H1 (cell line): ENCODE data around the gene REPS1. TPM values are rescaled to one million over a fixed set of nuclear protein-coding genes. Genes with fewer than 3 reads are reported as not detected.

Experiments used
- CTCF ChIA-PET: fragments of 300-600 bp; sonication (Branson Sonifier 250); formaldehyde crosslinking; loops from one replicate; lab custom pipeline; 2021; ENCODE audit not compliant: partially characterized antibody; lab: Charles Lee
- POLR2A ChIA-PET: fragments of 300-600 bp; sonication (Branson Sonifier 250); formaldehyde crosslinking; loops from one replicate; lab custom pipeline; 2021; ENCODE audit warnings: inconsistent platforms; ENCODE audit not compliant: partially characterized antibody; lab: Charles Lee
- DNase-seq, 2 experiments: peaks; one replicate each; pipeline versions ENCODE4 v3.0.0 to v3.0.0-alpha.2; 2010 to 2022; ENCODE audit warnings: low spot score in 2 of 2, low read depth in 1 of 2, mixed read lengths in 1 of 2
- FAIRE-seq: peaks from 2 replicates; lab custom pipeline; 2011; peaks lifted over from hg19 to GRCh38; lab: Jason Lieb, UNC
- H2AFZ ChIP-seq: 2 replicates; pipeline ENCODE4 v1.8.1; 2012; ENCODE audit warnings: low read length, inconsistent platforms
- H2AK5ac ChIP-seq: 2 replicates; pipeline ENCODE4 v1.6.1; 2013; ENCODE audit warnings: low read depth, low read length
- H2BK120ac ChIP-seq: replicated peaks from 2 replicates; pipeline ENCODE3; 2013; ENCODE audit warnings: low read depth, low read length, inconsistent platforms
- H2BK12ac ChIP-seq: 2 replicates; pipeline ENCODE4 v1.6.1; 2013; ENCODE audit warnings: low read depth, low read length
- H2BK15ac ChIP-seq: 2 replicates; pipeline ENCODE4 v1.6.1; 2013; ENCODE audit warnings: low read length
- H2BK20ac ChIP-seq: 2 replicates; pipeline ENCODE4 v1.6.1; 2013; ENCODE audit warnings: low read length
- H2BK5ac ChIP-seq: 2 replicates; pipeline ENCODE4 v1.6.1; 2013; ENCODE audit warnings: low read depth, low read length
- H3K14ac ChIP-seq: 2 replicates; pipeline ENCODE4 v1.6.1; 2013; ENCODE audit warnings: inconsistent platforms; ENCODE audit not compliant: insufficient read length
- H3K18ac ChIP-seq: 2 replicates; pipeline ENCODE4 v1.6.1; 2013; ENCODE audit warnings: low read length; ENCODE audit errors: extremely low read depth
- H3K23ac ChIP-seq: 2 replicates; pipeline ENCODE4 v1.6.1; 2013; ENCODE audit warnings: inconsistent platforms; ENCODE audit not compliant: insufficient read length
- H3K23me2 ChIP-seq: 2 replicates; pipeline ENCODE4 v1.6.1; 2013; ENCODE audit warnings: low read depth, low read length
- H3K27ac ChIP-seq: 2 replicates; pipeline ENCODE4 v1.6.1; 2011; ENCODE audit warnings: low read depth, low read length, inconsistent platforms
- H3K27me3 ChIP-seq, 4 experiments: replicated peaks in 1 of 4; 1 replicate in 1 of 4; 2 replicates in 3 of 4; pipeline versions ENCODE4 v1.6.1 to v1.8.1; 2011 to 2013; ENCODE audit warnings: low read length in 3 of 4, mild to moderate bottlenecking in 3 of 4, inconsistent platforms in 2 of 4, mixed read lengths in 2 of 4, moderate library complexity in 1 of 4; ENCODE audit not compliant: control insufficient read depth in 3 of 4, insufficient read depth in 3 of 4; ENCODE audit errors: extremely low read depth in 1 of 4
- H3K36me3 ChIP-seq, 4 experiments: 2 replicates each; pipeline versions ENCODE4 v1.6.1 to v1.8.1; 2011 to 2013; ENCODE audit warnings: mild to moderate bottlenecking in 4 of 4, low read length in 3 of 4, moderate library complexity in 2 of 4, control low read depth in 1 of 4, inconsistent platforms in 1 of 4; ENCODE audit not compliant: insufficient read depth in 4 of 4, control insufficient read depth in 2 of 4
- H3K4ac ChIP-seq: replicated peaks from 2 replicates; pipeline ENCODE3; 2013; ENCODE audit warnings: low read length, low read depth, mixed read lengths, inconsistent platforms; ENCODE audit not compliant: insufficient read length
- H3K4me1 ChIP-seq, 4 experiments: replicated peaks in 1 of 4; 1 replicate in 1 of 4; 2 replicates in 3 of 4; pipeline versions ENCODE4 v1.6.1 to v1.8.1; 2011 to 2013; ENCODE audit warnings: low read length in 3 of 4, inconsistent platforms in 2 of 4, mixed read lengths in 1 of 4; ENCODE audit not compliant: insufficient read depth in 4 of 4, control insufficient read depth in 3 of 4
- H3K4me2 ChIP-seq, 2 experiments: 2 replicates each; pipeline versions ENCODE4 v1.6.1 to v1.8.1; 2011 to 2013; ENCODE audit warnings: low read depth in 2 of 2, low read length in 2 of 2, control low read depth in 1 of 2, inconsistent platforms in 1 of 2, mild to moderate bottlenecking in 1 of 2; ENCODE audit not compliant: insufficient read depth in 1 of 2
- H3K4me3 ChIP-seq, 4 experiments: fragments of 200-600, 300-600 bp in 1 of 4; sonication (generic), shearing (Covaris generic), sonication (Bioruptor Twin) in 1 of 4; 2 replicates each; pipeline versions ENCODE4 v1.5.1 to v1.8.1; 2011 to 2016; ENCODE audit warnings: low read length in 4 of 4, low read depth in 3 of 4, control low read depth in 2 of 4, inconsistent platforms in 2 of 4, mild to moderate bottlenecking in 2 of 4, mixed read lengths in 1 of 4, moderate library complexity in 1 of 4; ENCODE audit not compliant: insufficient read depth in 2 of 4; ENCODE audit errors: extremely low read depth in 1 of 4
- H3K56ac ChIP-seq: replicated peaks from 2 replicates; pipeline ENCODE3; 2013; ENCODE audit warnings: low read depth, mild to moderate bottlenecking, mixed read lengths, low read length, inconsistent platforms; ENCODE audit not compliant: insufficient read length
- H3K79me1 ChIP-seq: 2 replicates; pipeline ENCODE4 v1.6.1; 2013; ENCODE audit warnings: low read depth, low read length, control low read depth
- H3K79me2 ChIP-seq, 2 experiments: 2 replicates each; pipeline versions ENCODE4 v1.6.1 to v1.8.1; 2012 to 2013; ENCODE audit warnings: low read length in 2 of 2, mild to moderate bottlenecking in 2 of 2, inconsistent platforms in 1 of 2; ENCODE audit not compliant: insufficient read depth in 2 of 2, control insufficient read depth in 1 of 2
- H3K9ac ChIP-seq, 4 experiments: replicated peaks in 1 of 4; 1 replicate in 1 of 4; 2 replicates in 3 of 4; pipeline versions ENCODE4 v1.6.1 to v1.8.1; 2011 to 2013; ENCODE audit warnings: low read depth in 3 of 4, low read length in 3 of 4, control low read depth in 2 of 4, mild to moderate bottlenecking in 2 of 4, moderate library complexity in 2 of 4, inconsistent platforms in 1 of 4; ENCODE audit errors: extremely low read depth in 1 of 4
- H3K9me3 ChIP-seq, 2 experiments: 2 replicates each; pipeline versions ENCODE4 v1.6.1 to v1.8.1; 2012 to 2013; ENCODE audit warnings: mild to moderate bottlenecking in 2 of 2, moderate library complexity in 2 of 2, control low read depth in 1 of 2, inconsistent platforms in 1 of 2, low read depth in 1 of 2, low read length in 1 of 2, mixed read lengths in 1 of 2; ENCODE audit not compliant: insufficient read depth in 2 of 2
- H4K20me1 ChIP-seq, 2 experiments: replicated peaks in 1 of 2; 2 replicates each; pipeline versions ENCODE3 to v1.8.1; 2011 to 2013; ENCODE audit warnings: inconsistent platforms in 2 of 2, low read length in 2 of 2, mild to moderate bottlenecking in 1 of 2; ENCODE audit not compliant: insufficient read depth in 2 of 2, control insufficient read depth in 1 of 2
- H4K5ac ChIP-seq: 2 replicates; pipeline ENCODE4 v1.6.1; 2013; ENCODE audit warnings: low read length, low read depth, mixed read lengths, inconsistent platforms; ENCODE audit not compliant: insufficient read length
- H4K8ac ChIP-seq: 2 replicates; pipeline ENCODE4 v1.8.0; 2013; ENCODE audit warnings: mild to moderate bottlenecking, moderate library complexity, low read length, inconsistent platforms; ENCODE audit not compliant: insufficient read depth; ENCODE audit errors: extremely low read depth
- H4K91ac ChIP-seq: replicated peaks from 2 replicates; pipeline ENCODE3; 2013; ENCODE audit warnings: low read length, mixed read lengths, inconsistent platforms; ENCODE audit not compliant: insufficient read length
- SP4 ChIP-seq: IDR thresholded peaks from 2 replicates; pipeline ENCODE4 v1.6.1; 2012; ENCODE audit warnings: low read length, inconsistent platforms
- WGBS, 2 experiments: shearing (Covaris generic) in 1 of 2; methylation state at CpG; one replicate each; pipeline versions ENCODE4 v1.1.6 to v1.1.7; 2013 to 2015; ENCODE audit warnings: low lambda C conversion rate in 2 of 2, mixed read lengths in 2 of 2, inconsistent platforms in 1 of 2, low coverage in 1 of 2, missing lambda C conversion rate in 1 of 2; ENCODE audit not compliant: insufficient replicate concordance in 2 of 2, insufficient coverage in 1 of 2, insufficient read length in 1 of 2; ENCODE audit errors: extremely low coverage in 1 of 2, missing lambda C conversion rate in 1 of 2; 5-methylcytosine and 5-hydroxymethylcytosine counted together
- polyA plus RNA-seq, 7 experiments: library from polyadenylated mRNA; depleted of rRNA in 3 of 7; stranded (reverse) in 5 of 7; unstranded in 2 of 7; fragments of >200 nt in 5 of 7; fragments of 200-250 nt in 2 of 7; gene quantifications; 1 replicate in 5 of 7; 2 replicates in 1 of 7; 4 replicates in 1 of 7; pipeline versions ENCODE4 v1.2.1 to v1.2.3, GENCODE V29; 2011 to 2013; ENCODE audit warnings: missing spikeins in 2 of 7, mixed read lengths in 2 of 7
- total RNA-seq: library from RNA; stranded (reverse); fragmentation: NEBNext Ultra II Directional; extraction: Animal tissue kit (Norgen Biotek cat#: 25700); gene quantifications from 2 replicates; pipeline ENCODE4 v1.2.1, GENCODE V29; 2021

The REPS1 gene
- total and polyA plus RNA-seq, 2 of the 8 experiments (the other 6 are each of a cell fraction or from before 2014, with no cell fraction given) = 52.1 to 68.9 TPM

- H3K23me2 ChIP-seq = no peaks in the 10 kb centered on the region; the same call in 1 of the 2 replicates
- no peak for TF ChIP-seq SP4
- no peak overlapping the region for H4K91ac ChIP-seq
- no peak overlapping the region for H2AK5ac ChIP-seq
- H4K8ac ChIP-seq = no peak overlapping the region
- no peak overlapping the region for H3K23ac ChIP-seq
- no peak overlapping the region for H3K27ac ChIP-seq
- no peak overlapping the region for H3K18ac ChIP-seq
- H3K14ac ChIP-seq = no peak overlapping the region
- ChIA-PET CTCF (no interaction called here), POLR2A (interaction anchor here (1.1 to 2.0 kb wide), 3 partner anchors 9 to 12 kb away, joined by 3 to 7 read pairs (median 5); no protein-coding TSS in a partner anchor)
- H3K9ac ChIP-seq = no peak overlapping the region
- H4K20me1 ChIP-seq = no peaks in the 10 kb centered on the region
- H3K4me2 ChIP-seq = no peak overlapping the region
- WGBS, 2 experiments = 84% methylated on average over 3 of the region's 3 CpGs; no CpG with 5 or more reads in 1 of the 2 experiments
- no peak overlapping the region for H4K5ac ChIP-seq
- no peaks in the 10 kb centered on the region for H3K9me3 ChIP-seq
- H3K79me2 ChIP-seq = no peaks in the 10 kb centered on the region
- H3K4me1 ChIP-seq = peaks cover 0 to 4% (median 1%) of the 10 kb centered on the region in 4 experiments; a peak in 2 of 7 replicates
- H3K79me1 ChIP-seq = no peaks in the 10 kb centered on the region
- DNase-seq = peak in 1 of 2 experiments; percentile 33
- H3K4me3 ChIP-seq = no peak overlapping the region
- peak overlapping the region; percentile 53; the same call in 1 of the 2 replicates for H2BK20ac ChIP-seq
- no peaks in the 10 kb centered on the region for H3K36me3 ChIP-seq
- H2BK15ac ChIP-seq = no peak overlapping the region
- no peak overlapping the region for H2AFZ ChIP-seq
- peak overlapping the region; percentile 13; the same call in 1 of the 2 replicates for H2BK12ac ChIP-seq
- H2BK5ac ChIP-seq = no peak overlapping the region
- H3K56ac ChIP-seq = no peak overlapping the region
- H3K4ac ChIP-seq = no peak overlapping the region
- no peak for FAIRE-seq
- no peak overlapping the region for H2BK120ac ChIP-seq
- no peaks in the 10 kb centered on the region for H3K27me3 ChIP-seq
Observed at GRCh38 chr6:139017227-139017626, 29.2 kb upstream of the REPS1 start.
